ENCODE measurements around the gene RPS6KA1. TPM values are rescaled to one million over a fixed set of nuclear protein-coding genes. Genes with fewer than 3 reads are reported as not detected.

The RPS6KA1 gene
- total RNA-seq, 1 donor from 2014 or later: 21.1 TPM

DNA sequence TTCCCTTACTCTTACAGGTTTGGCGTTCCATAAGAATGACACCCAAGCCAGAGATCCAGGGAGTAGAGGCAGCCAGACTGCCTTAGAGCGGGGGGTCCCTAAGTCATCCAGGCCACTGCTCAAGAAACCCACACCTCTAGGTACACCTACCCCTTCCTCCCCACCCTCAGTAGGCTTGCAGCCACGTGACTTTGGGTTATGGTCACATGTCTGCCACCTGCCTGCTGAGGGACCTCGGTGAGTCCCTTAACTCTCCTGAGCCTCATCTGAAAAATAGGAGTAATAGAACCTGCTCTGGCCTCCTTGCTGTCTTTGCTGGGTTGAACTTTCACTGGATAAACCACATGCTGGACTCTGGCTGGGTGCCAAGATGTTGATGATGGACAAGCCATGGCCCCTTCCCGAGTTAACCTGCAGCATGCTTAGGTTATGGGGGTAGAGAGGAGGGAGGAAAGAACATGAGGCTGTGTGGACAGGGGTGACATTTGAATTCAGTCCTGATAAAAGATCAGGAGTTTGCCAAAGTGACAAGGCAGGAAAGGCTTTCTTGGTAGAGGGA lies 4.5 kb downstream of the RPS6KA1 start:
- DNase-seq: no peak

GRCh38 chr1:26535201-26535600 lies 5.6 kb downstream of the RPS6KA1 start:
- no peak for DNase-seq

GRCh38 chr1:26536081-26536480 lies 6.5 kb downstream of the RPS6KA1 start:
- no peak for DNase-seq

DNA sequence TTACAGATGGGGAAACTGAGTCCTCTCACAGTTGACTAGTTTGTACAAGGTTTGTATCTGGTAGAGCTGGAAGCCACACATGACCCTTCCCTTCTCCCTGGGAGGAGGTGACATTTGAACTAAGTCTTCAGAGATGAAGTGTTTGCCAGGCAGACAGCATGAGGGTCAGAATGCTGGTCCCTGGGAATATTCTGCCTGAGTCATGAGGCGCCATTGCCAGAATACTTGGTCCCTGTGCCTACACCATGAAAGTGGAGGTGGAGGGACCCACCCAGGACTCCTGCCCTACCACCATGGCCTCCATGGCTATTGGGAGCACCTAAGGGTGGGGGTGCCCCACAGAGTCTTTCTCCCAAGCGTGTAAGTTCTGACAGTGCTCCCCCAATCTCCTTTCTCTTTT lies 7.0 kb downstream of the RPS6KA1 start:
- DNase-seq: no peak

DNA sequence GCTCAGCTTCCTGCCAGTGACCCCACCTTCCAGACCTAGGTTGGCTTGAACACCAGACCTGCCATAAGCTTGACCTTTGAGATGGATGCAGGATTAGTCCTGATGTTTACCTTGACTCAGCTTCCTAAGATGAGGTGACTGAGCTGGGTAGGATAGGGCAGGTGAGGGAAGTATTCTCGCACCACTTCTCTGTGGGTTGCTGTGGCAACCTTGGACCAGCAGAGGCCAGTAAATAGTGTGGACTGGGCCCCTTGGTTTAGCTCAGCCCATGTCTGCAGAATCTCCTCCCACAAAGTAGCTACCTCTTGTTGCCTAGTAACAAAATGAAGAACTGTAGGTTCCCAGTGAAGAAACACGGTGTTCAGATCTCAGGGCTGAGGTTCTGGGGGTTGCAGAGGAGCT lies 8.4 kb downstream of the RPS6KA1 start:
- peak; percentile 45 for DNase-seq

DNA sequence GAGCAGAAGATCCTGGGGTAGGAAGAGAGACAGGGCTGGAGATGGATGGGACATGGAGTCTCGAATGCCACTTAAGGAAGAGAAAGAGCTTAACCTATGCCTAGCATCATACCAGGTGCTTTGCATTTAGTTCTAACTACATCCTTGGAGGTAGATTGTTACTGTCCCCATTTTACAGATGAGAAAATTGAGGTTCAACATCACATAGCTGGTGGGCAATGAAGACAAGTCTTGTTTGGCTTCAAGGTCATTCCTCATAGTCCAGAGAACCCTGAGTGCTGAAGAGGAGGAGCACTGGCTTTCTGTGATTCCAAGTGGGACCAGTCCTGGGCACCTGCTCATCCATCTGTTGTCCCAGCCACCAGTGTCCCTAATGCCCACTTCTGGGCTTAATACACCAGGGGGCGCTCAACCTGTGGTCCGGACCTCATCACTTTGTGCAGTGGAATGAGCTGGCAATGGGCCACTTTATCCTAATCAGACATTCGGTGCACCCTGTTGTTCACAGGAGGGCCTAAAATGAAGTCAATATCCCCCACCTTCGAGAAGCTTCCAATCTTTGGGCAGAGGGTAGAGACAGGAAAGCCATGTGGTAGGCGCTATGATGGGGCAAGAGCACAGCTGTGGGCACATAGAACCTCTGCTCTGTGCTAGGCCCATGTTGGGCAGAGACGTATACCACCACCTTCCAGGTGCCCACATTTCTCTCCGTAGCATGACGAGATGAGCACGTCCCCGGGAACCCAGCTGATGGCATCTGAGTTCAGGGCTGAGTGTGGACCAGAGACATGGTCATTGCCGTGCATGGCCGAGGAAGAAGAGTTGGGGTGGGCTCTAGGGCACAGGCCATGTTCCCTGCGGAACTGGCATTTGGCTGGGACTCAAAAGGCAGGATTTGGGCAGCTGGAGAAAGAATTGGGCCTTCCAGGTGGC lies 9.2 kb downstream of the RPS6KA1 start:
- peak; percentile 68 for DNase-seq

DNA sequence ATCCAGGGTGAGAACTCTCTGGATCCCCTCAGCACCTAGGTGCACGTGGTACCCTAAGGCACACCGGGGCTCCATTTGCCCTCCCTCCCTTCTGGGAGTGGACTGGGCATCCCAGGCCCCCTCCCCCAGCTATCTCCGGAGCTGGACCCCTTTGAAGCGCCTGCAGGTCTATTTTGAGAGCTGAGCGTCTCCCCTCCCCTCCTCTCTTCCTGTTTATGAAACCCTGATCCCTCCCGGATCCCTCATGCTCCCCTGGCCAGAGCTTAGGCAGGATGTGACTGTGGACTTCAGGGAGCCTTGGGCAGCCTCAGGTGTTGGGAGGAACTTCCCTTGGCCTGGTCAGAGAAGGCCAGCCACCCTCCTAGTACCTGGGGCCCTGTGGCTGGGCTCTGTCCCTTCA lies 10.2 kb downstream of the RPS6KA1 start:
- DNase-seq: no peak

GRCh38 chr1:26540351-26540750 lies 10.8 kb downstream of the RPS6KA1 start:
- no peak for DNase-seq

DNA sequence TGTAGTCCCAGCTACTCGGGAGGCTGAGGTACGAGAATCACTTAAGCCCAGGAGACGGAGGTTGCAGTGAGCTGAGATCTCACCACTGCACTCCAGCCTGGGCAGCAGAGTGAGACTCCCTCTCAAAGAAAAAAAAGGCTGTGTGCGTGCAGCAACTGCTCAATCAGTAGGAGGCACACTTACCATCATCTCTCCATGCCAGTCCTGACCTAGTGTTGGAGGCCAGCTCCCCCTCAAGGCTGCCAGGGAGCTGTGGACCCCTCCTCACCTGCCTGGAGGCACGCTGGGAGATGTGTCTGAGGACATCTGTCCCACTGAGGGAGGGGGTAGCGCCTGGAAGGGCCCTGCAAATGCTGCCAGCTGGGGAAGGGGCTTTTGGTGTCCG lies 11.9 kb downstream of the RPS6KA1 start:
- DNase-seq: no peak

- peak; percentile 34 for DNase-seq
These were observed 12.5 kb downstream of the RPS6KA1 start for GRCh38 chr1:26541816-26542711.

DNA sequence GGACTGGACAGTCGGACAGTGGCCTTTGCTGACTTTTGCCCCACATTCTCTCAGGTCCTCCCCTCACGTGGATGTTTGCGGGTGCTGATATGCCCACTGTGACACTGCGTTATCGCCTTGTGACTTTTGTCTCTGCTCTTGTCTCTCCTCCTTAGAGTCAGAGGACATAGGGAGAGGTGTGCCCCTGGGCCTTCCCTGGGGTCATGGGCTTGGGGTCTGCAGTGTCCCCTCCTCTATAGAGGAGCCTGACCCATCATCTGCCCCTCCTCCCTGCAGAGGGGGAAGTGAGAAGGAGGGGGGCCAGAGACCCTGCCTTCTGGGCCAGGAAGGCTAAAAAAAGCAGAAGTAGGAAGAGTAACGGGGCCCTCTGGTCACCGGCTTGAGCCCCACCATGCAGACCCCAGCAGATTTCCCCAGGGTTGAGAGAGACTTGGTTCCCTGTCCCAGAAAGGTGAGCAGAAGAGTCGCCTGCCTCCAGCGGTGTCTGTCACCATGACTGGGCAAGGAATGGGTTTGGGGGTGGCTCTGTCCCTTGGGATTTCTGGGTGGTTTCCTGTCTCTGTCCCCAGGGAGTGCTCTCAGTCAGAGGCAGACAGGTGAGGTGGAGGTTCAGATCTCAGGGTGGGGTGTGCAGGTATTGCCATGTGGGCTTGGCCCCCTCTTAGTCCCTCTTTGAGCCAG lies 13.3 kb downstream of the RPS6KA1 start:
- no peak for DNase-seq

DNA sequence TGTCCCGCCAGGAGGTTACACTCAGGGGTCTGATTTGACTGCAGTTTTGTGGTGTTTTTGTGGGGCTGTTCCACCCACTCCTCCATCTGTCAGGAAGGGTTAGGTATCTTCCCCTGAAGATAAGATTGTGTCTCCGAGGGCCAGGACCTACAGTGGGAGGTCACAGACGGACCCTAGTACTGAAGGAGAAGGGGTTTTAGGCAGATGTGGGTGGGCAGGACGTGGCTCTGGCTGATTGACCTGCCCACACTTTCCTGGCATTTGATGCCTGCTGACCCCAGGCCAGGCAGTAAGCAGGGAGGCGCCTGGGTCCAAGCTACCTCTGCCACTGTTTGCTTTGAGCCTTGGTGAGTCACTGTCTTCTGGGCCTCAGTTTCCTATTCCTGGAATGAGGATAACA lies 13.9 kb downstream of the RPS6KA1 start:
- no peak for DNase-seq

DNA sequence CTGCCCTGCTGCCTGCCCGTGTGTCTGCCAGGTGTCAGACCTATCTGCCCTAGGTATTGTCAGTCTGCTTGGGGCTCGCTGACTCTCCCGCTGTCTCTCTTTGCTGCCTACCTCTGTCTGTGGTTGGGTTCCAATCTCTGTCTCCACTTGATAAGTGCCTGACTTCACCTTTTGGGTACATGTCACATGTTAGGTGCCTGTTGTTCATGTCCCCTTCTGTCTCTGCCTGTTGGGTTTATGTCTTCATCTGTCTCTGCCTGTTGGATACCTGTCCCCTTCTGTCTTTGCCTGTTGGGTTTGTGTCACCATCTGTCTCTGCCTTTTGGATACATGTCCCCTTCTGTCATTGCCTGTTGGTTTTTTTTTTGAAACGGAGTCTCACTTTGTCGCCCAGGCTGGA lies 14.6 kb downstream of the RPS6KA1 start:
- no peak for DNase-seq

GRCh38 chr1:26545969-26546323 lies 16.4 kb downstream of the RPS6KA1 start:
- DNase-seq: no peak

DNA sequence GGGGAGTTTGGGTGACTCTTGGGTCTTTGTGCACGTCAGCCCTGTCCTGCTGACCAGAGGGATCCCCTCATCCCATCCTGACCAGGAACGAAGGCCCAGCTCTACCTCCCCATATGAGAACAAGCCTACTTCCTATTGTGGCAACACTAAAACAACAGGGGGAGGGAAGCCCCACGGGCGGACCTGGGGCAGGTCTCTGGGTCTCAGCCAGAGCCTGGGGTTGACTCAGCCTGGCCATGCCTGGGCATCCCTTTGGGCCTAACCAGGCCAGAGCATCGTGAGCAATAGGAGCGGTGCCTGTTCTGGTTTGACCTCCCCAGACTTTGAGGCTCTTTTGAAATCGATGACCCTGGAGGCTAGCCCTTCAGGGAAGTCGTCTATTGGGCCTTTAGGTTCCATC lies 16.8 kb downstream of the RPS6KA1 start:
- DNase-seq: no peak

- DNase-seq: no peak
These were observed 17.3 kb downstream of the RPS6KA1 start for GRCh38 chr1:26546819-26547218.

DNA sequence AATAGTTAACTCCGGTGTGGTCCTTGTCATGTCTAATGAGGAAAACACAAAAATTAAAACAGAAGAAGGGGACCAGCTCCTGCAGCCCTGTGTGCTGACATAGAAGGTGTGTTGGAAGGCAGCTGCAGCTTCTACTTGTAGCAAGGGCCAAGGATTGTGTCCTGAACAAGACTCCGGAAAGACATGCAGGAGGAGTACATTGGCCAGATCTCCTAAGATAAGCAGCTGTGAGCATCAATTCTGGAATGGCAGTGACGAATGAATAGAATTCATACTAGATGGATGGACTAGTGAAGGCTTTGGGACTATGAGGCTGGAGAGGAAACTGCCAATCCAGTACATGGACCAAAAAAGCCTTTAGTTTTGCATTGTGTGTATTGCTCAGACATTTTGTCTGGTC lies 19.3 kb downstream of the RPS6KA1 start:
- no peak for DNase-seq

DNA sequence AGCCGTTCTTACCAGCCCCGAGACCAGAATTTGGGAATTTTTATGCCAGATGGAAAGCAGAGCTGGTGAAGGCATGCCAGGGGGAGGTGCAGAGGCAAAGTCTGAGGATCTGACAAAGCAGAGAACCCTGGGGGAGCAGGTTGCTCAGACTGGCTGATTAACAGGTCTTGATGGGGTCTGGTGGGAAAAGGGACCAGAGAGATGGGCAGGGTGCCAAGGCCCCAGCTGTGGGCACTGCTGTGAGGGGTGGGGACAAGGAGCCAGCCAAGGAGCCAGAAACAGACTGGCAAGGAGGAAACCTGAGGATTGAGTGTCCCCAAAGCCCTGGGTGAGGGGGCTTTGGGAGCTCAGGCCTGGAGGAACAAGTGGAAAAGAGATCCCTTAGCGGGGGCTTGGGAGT lies 21.4 kb downstream of the RPS6KA1 start:
- DNase-seq: no peak

DNA sequence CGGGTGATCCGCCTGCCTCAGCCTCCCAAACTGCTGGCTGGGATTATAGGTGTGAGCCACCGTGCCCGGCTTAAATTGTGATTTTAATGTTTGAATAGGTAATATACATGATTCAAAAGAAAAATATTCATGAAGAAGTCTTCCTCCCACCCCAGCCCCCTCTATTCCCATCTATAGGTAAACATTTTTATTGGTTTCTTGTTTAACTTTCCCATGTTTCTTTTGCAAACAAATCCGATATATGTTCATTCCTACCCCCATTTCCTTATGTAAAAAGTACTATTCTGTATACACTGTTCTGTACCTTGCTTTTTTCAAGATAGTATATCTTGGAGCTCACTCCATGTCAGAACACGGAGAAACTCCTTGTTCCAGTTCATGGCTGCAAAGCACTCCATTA lies 23.2 kb downstream of the RPS6KA1 start:
- no peak for DNase-seq

GRCh38 chr1:26553942-26554682 lies 24.6 kb downstream of the RPS6KA1 start:
- DNase-seq: no peak

GRCh38 chr1:26554781-26555180 lies 25.2 kb downstream of the RPS6KA1 start:
- DNase-seq: no peak

DNA sequence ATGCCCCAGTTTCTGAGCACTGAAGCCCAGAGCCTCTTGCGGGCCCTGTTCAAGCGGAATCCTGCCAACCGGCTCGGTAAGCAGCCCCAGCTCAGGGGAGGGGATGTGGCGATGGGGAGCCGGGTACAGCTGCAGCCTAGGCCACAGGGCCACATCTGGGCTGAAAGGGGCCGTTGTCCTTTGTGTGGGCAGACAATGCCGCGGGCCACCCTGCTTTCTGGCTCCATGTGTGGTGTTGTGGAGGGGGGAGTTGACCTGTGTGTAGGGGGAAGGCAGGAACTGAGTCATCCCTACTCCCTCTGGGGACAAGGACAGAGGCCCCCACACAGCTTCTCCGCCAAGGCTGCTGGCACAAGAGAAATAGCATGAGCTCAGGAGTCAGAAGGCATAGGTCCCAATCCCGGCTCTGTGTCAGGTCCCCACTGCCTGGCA lies 26.0 kb downstream of the RPS6KA1 start:
- DNase-seq: no peak

Measured in dermis blood vessel endothelial cell (primary cell).